Stimulated activated CD8-positive, alpha-beta memory T cell treated with anti-CD3 and anti-CD28 coated beads, Interleukin-12 subunit alpha, Interleukin-12 subunit beta, amount 100 ng/mL, for 24 hours (primary cell): Measurements from ENCODE around the gene UROC1.

ENCODE experiments used
- DNase-seq: peaks from one replicate; pipeline ENCODE4 v3.0.0-alpha.2; 2020; ENCODE audit errors: extremely low read depth

UROC1 gene

GRCh38 chr3:126440709-126440995 is 76.9 kb downstream of the UROC1 start:
- DNase-seq, result no peak

GRCh38 chr3:126439968-126440708 is 77.4 kb downstream of the UROC1 start:
- no peak for DNase-seq

DNA sequence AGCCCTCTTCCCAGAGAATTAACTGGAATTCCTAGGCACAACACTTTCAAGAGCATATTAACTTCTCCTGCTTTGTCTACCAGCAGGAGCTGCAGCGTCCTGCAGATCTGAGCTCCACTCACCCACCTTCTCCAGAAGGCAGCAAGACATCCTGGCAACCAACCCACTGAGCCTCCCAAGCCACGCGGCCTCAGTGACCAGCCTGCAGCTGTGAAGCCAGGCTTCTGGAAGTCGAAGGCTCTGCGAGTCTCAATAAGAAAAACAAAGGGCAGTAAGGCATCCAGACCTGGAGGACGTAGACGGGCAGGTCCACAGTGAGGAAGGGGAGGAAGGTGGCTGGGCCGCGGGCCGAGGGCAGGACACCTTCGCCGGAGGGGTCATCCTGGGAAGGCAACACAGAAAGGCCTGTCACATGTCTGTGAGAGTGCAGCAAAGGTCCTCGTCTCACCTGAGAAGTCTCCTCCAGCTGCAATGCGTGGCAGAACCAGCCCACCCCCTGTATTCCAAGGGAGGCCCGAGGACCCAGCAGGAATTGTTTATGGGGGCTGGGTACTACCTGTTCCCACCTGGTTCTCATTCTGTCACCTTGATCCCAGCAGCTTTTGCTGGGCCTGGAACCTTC is 78.1 kb downstream of the UROC1 start:
- DNase-seq, result no peak

- DNase-seq, result no peak
Measured at GRCh38 chr3:126438746-126439145, 78.8 kb downstream of the UROC1 start.

DNA sequence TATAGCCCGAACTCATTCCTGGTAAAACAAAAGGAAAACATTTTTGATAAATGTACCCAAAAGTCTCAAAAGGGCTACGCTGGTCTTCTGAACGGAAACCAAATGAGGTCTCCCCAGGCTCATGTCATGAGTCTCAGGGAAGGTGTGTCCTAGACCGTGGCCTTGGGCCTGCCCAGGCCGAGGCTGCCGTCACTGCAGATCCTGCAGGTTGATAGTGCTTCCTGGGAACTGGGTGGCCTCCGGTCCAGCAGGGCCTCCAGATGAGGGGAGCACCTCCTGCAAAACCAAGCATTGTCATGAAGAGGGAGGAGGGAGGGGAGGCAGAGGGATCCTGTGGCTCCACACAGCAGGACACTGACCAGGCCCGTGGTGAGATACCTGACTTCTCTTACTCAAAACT is 79.4 kb downstream of the UROC1 start:
- DNase-seq, result no peak

GRCh38 chr3:126436826-126437717 is 80.5 kb downstream of the UROC1 start:
- no peak for DNase-seq

DNA sequence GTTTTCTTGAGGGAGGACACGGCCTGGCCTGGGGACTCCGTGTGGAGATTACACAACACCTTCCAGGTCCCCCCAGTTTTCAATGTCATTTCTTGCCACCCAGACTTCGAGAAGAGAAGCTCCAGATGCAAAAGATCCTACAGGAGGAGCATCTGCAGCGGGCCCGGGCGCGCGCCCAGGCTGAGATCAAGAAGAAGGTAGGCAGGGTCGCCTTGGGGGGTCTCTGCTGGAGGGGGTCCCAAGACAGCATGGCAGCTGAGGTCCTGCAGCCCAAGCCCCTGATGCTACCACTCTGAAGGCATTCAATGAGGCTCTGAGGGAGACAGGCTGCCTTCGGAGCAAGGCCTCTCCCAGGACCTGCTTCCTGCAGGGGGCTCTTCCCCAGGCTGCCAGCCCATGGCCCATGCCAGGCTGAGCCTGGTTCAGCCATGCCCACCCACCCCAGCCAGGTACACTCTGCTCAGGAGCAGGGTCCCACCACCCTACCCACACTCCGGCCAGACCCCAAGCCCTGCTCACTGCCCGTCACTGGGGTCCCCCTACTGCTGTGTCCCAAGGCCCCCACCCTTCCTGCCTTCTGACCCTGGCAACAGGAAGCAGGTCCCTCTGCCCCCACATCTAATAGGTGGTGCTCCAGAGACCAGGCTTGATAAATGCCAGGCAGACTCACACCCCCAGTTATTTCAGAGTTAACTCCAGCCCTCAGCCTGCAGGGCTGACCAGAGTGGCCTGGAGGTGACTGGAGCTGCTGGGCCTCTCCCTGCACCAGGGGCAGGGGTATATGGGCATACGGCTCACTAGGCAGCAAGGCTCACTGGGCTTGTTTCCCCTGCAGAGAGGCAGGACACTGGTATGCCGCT is 81.9 kb downstream of the UROC1 start:
- no peak for DNase-seq

DNA sequence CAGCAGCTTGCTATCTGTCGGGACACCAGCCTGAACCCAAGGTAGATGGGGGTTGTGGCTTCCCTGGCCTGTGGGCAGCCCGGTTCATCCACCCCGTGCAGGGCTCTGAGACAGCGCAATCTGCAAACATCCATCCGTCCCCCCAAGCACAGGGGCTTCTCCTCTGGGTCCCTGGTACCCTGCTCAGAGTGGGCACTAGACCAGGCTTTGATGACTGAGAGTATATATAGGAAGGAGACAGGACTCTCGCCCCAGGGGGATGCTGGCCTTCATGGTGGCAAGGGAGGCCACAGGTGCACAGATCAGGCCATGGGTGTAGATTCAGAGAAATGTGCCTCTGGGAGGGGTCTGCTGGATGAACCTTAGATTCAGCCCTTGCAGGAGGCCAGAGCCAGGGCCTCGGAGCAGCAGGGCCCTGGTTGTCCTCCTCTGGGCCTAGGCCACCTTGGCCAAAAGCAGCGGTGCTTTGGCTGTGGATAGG is 82.6 kb downstream of the UROC1 start:
- no peak for DNase-seq

DNA sequence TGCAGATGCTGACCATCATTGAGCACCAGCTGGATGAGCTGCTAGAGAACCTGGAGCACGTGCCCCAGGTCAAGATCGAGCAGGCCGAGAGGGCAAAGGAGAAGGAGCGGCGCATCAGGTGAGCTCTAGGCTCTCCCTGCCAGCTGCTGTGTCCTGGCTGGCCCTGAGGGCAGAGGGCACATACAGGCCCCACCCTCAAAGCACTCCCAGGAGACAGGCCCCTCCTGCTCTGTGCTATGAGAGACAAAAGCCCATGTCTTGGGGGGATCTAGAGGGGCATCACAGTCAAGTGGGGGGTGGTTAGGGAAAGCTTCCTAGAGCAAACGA is 83.3 kb downstream of the UROC1 start:
- DNase-seq, result no peak

DNA sequence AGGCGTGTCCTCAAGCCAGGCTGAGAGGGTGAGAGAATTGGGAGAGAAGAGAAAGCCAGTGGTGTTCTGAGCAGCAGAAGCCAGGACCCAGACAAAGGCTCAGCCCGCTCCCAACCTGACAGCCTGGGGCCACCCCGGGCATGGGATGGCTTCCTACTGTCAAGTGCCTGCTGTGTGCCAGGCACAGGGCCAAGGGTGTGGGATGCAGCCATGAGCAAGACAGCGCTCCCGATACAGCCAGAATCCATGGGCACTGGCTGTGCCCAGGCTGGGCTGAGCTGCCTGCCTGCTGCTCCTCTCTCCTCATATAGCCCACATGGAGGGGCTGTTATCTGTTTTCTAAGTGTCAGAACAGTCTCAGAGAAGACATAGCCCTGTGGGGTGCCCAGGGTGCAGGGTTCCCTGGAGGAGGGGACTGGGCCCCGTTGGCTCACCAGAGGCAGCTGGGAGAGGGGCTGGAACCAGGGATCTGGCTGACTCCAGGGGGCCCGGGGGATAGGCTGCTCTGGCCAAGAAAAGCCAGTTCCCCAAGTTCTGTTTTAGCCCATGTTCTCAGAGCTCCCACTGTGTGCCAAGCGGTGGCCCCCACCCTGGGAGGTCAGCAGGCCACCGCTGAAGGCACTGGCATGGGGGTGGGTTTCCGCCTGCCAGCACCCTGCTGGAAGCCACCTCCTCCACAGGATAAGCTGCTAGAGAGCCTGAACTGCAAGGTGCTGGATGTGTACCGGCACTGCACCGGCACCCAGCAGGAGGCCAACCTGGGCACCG is 83.9 kb downstream of the UROC1 start:
- DNase-seq, result no peak

DNA sequence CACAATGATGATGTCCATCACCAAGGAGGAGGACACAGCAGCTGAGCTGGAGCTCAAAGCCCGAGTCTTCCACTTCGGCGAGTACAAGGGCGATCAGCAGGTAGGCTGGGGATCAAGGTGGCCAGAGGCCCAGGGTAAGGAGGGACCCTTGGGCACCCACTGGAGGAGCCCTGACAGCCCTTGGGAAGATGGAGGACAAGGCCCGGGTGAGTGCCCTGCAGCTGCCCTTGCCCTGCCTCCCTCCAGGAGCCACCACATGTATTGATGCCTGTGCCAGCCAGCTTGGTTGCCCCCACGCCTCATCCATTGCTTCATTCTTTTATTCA is 84.5 kb downstream of the UROC1 start:
- DNase-seq, result no peak

- DNase-seq, result no peak
Measured at GRCh38 chr3:126432361-126433104, 85.0 kb downstream of the UROC1 start.
